ENCODE measurements around the gene ELMO1. TPM values are rescaled to one million over a fixed set of nuclear protein-coding genes. Genes with fewer than 3 reads are reported as not detected.

ELMO1 gene
- total and polyA plus RNA-seq, 11 donors, result 6.9 to 38.6 (median 14.7) TPM

DNA sequence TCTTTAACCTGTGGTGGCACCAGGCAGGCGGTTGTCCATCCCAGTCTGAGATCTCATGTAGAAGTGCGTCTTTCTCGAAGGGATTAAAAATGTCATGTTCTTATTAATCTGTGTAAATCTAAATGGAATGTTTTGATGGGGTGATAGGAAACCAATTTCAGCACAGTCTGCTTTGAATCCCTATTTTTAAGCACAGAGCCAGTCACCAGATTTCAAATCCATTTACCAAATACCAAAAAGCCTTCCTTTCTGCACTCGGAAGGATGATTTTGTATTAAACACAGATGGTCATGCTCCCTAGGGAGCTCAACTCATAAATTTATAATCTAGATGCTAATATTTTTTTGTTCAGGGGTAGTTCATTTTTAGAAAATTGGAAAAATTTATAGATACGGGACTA, 563.8 kb downstream of the ELMO1 start:
- WGBS, 4 donors, result 73 to 85% (median 81%) methylated on average over 5 of the region's 5 CpGs
- H3K4me1 ChIP-seq, result peaks cover 0 to 4% (median 0%) of the 10 kb centered on the region in 12 donors
- DNase-seq (no peak), ATAC-seq (no peak)
- no peaks in the 10 kb centered on the region for H3K27me3 ChIP-seq
- H3K9me3 ChIP-seq, result no peaks in the 10 kb centered on the region
- H3K4me3 ChIP-seq, result no peak overlapping the region
- intact Hi-C loops (cut with DNase I), result no loop called here
- peaks cover 0 to 36% (median 4%) of the 10 kb centered on the region in 9 donors for H3K36me3 ChIP-seq
- TF ChIP-seq, protein P1, sequence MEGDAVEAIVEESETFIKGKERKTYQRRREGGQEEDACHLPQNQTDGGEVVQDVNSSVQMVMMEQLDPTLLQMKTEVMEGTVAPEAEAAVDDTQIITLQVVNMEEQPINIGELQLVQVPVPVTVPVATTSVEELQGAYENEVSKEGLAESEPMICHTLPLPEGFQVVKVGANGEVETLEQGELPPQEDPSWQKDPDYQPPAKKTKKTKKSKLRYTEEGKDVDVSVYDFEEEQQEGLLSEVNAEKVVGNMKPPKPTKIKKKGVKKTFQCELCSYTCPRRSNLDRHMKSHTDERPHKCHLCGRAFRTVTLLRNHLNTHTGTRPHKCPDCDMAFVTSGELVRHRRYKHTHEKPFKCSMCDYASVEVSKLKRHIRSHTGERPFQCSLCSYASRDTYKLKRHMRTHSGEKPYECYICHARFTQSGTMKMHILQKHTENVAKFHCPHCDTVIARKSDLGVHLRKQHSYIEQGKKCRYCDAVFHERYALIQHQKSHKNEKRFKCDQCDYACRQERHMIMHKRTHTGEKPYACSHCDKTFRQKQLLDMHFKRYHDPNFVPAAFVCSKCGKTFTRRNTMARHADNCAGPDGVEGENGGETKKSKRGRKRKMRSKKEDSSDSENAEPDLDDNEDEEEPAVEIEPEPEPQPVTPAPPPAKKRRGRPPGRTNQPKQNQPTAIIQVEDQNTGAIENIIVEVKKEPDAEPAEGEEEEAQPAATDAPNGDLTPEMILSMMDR (IDR thresholded peaks at IDR 0.05), result no peak
- no peak for TF ChIP-seq POLR2A (IDR thresholded peaks at IDR 0.05)
- no peak overlapping the region for H3K27ac ChIP-seq

DNA sequence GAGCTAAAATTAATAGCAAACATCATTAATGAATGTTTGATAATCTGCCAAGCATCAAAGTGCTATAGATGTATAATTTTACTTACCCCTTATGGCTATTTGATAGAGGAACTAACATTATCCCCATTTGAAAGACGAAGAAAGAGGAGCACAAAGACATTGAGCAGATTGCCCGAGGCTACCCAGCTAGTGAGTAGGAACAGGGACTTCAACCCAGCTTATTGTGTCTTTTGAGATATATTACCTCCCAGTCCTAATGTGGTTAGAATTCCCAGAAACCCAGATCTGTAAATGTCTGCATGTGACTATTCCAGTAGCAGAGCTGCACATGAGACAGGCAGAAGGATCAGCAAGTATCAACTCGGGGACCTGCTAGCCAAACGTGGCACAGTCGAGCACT, 564.3 kb downstream of the ELMO1 start:
- intact Hi-C loops (cut with DNase I), result no loop called here

DNA sequence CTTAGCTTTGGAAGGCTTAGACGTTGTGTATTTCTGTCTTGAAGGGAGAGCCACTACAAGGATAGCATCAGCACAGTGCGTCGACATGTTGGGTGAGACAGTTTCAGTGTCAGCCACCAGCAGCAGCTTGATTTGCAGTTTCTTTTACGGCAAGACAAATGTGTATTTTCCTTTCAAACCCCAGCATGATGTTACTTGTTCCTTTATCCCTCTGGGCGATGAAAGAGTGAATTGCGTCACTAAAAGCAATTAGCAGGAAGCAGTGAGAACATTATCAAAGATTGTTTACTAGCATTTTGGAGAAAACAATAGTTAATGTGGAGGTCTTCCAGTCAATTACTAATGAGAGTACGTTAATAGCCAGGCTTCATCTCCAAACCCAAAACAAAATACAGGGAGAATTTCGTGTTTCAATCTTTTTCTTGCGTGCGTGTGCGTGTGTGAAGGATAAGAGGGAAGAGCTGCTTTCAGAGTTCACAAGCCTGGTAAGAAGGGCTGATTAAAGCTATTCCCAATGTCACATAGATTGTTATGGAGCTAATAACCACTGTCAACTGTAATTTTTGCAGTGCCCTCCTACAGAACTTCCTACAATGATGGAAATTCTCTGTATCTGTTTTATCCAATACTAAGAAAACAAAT, 567.3 kb downstream of the ELMO1 start:
- Histone ChIP-seq H3K27ac (no peak overlapping the region), H3K9me3 (no peaks in the 10 kb centered on the region), H3K4me1 (peaks cover 0 to 2% (median 0%) of the 10 kb centered on the region in 12 donors), H3K36me3 (peaks cover 0 to 44% (median 19%) of the 10 kb centered on the region in 9 donors), H3K4me3 (no peak overlapping the region), H3K27me3 (no peaks in the 10 kb centered on the region)
- DNase-seq (no peak), ATAC-seq (no peak)
- 68 to 78% (median 71%) methylated on average over 11 of the region's 11 CpGs for WGBS, 4 donors
- TF ChIP-seq, protein P1 (IDR thresholded peaks at IDR 0.05), result no peak
- no peak for TF ChIP-seq POLR2A (IDR thresholded peaks at IDR 0.05)
- intact Hi-C loops (cut with DNase I), result no loop called here

More for the DNA sequence above, 564.3 kb downstream of the ELMO1 start:
- H3K4me1 ChIP-seq, result peaks cover 0 to 4% (median 0%) of the 10 kb centered on the region in 12 donors
- TF ChIP-seq, protein P1 (IDR thresholded peaks at IDR 0.05), result no peak
- TF ChIP-seq POLR2A (IDR thresholded peaks at IDR 0.05), result no peak
- peaks cover 0 to 36% (median 4%) of the 10 kb centered on the region in 9 donors for H3K36me3 ChIP-seq
- ATAC-seq (no peak), DNase-seq (no peak)
- 75 to 91% (median 87%) methylated on average over 5 of the region's 5 CpGs for WGBS, 4 donors
- no peaks in the 10 kb centered on the region for H3K9me3 ChIP-seq
- H3K27me3 ChIP-seq, result no peaks in the 10 kb centered on the region
- no peak overlapping the region for H3K27ac ChIP-seq
- H3K4me3 ChIP-seq, result no peak overlapping the region

DNA sequence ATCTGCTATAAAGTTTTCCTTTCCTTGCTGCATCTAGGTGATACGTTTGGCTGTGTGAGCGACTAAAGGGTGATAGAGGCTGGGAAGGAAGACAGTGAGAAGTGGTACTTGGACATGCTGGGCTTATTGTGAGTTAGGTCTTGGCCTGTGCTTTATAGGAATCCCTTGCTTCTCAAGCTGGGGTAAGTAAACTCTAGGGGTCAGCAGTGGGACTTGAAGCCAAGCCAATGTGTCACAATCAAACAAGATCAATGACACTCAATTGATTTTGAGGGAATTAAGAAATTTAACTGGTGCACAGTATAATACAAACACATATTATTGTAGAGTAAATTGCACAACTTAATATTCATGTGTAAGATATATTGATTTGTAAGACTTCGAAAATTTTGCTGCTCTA, 568.6 kb downstream of the ELMO1 start:
- TF ChIP-seq POLR2A (IDR thresholded peaks at IDR 0.05), result no peak
- TF ChIP-seq, protein P1 (IDR thresholded peaks at IDR 0.05), result no peak
- no peak for DNase-seq
- H3K27me3 ChIP-seq, result no peaks in the 10 kb centered on the region
- H3K4me3 ChIP-seq, result no peak overlapping the region
- 92 to 96% (median 95%) methylated on average over 3 of the region's 3 CpGs for WGBS, 4 donors
- no peaks in the 10 kb centered on the region for H3K4me1 ChIP-seq
- intact Hi-C loops (cut with DNase I), result no loop called here
- peaks cover 0 to 42% (median 20%) of the 10 kb centered on the region in 9 donors for H3K36me3 ChIP-seq
- no peak for ATAC-seq
- no peaks in the 10 kb centered on the region for H3K9me3 ChIP-seq
- H3K27ac ChIP-seq, result no peak overlapping the region

All from heart left ventricle (tissue), 16 donors.